HG03469 (cell line): Measurements from ENCODE around the gene CAMKV.

Source experiments
- ATAC-seq: cut with Tn5 transposase; IDR thresholded peaks from one replicate; pipeline ENCODE4 v1.9.1; 2021; ENCODE audit warnings: mild to moderate bottlenecking, moderate library complexity, moderate number of reproducible peaks; ENCODE audit not compliant: unreplicated experiment

CAMKV gene

GRCh38 chr3:49898991-49899390, 29.3 kb upstream of the CAMKV start:
- ATAC-seq = no peak

- ATAC-seq = no peak
These were observed 26.6 kb upstream of the CAMKV start for GRCh38 chr3:49896345-49896744.

DNA sequence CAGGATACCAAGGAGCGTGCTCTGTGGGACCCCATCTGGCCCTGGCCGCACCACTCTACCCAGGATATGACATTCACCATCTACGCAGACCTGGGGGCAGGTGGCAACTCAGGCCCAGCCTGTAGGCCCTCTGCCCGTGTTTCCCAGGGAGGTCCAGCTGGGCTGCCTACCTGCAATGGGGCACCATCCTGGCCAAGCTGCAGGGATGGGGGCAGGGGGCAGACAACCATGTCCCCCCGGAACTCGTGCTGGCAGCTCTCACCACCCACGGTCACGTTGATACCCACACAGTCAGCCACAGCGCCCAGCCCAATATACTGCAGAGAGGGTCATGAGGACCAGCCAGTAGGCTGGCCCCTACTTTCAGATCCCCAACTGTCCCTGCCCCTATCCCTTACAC, 26.1 kb upstream of the CAMKV start:
- ATAC-seq = no peak

- ATAC-seq = no peak
These were observed 19.6 kb upstream of the CAMKV start for GRCh38 chr3:49889296-49889695.

DNA sequence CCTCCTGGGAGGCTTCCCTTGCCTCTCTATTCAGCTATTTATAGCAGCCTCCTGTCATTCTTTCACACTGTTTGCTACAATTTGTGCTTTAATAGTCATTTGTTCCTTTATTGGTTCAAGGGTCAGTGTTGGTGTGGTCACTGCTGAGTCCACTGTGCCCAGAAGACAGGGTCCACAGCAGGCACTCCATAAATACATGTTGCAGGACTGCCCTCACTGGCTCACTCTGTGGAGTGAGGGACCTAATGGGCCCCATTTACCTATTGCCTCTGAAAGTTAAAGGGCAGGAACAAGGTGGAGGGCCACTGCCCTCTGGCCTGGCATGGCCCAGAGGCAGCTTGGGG, 17.2 kb upstream of the CAMKV start:
- no peak for ATAC-seq

DNA sequence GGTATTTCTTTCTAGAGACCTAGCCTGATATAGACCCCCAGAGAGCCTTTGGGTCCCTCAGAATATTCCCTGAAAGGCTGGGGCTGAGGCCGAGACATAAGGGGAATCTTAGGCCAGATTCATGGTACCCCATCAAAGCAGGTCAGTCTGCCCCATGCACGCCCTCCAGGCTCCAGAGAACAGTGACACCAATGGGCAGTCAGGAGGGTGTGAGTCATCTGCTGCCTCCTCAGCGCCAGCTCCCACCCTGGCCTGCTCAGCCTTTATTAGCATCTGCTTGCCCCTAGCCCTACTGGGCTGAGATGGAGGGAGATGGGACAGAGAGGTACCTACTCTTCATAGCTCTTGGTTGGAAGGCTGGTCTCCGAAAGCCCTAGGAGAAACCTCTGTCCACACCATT, 14.3 kb upstream of the CAMKV start:
- no peak for ATAC-seq

- ATAC-seq = no peak
These were observed 12.5 kb upstream of the CAMKV start for GRCh38 chr3:49882166-49882565.

- no peak for ATAC-seq
These were observed 11.0 kb upstream of the CAMKV start for GRCh38 chr3:49880581-49881315.

GRCh38 chr3:49879721-49880120, 10.0 kb upstream of the CAMKV start:
- ATAC-seq = no peak

- no peak for ATAC-seq
These were observed 9.0 kb upstream of the CAMKV start for GRCh38 chr3:49878686-49879085.

DNA sequence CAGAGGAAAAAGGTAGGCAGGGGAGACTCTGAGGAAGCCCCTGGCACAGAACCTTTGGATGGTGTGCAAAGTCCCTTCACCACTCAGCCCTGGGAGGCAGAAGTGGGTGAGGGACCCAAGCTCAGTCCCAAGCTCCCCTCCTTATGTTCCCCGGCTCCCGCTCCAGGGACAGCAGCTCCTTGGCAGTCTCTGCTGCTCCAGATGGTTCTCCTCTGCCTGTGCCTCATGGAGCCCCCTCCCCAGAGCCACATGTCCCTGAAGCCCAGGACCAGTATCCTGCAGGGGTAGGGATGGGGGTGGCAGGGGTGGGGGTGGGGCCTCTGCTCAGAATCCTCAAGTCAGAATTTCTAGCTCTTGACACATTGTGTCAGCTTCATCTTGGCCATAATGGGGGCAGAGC, 8.0 kb upstream of the CAMKV start:
- ATAC-seq = no peak

- ATAC-seq = no peak
These were observed 6.9 kb upstream of the CAMKV start for GRCh38 chr3:49876567-49876966.

DNA sequence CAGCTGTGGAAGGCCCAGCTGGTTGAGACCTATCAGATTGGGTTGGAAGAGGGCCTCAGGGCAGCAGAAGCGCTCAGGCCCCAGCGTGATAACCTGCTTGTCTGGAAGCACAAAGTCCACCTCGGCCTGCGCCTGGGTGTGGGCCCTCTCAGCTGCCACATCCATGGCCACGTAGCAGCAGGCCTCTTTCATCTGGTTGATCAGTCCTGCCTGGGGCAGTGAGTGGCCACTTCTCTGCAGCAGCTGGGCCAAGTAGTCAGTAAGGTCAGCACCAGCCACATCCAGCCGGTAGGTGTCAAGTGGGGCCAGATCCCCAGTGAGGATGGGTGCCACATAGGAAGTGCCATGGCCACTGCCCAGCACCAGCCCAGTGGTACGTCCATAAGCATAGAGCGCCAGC, 3.9 kb upstream of the CAMKV start:
- ATAC-seq = no peak

- ATAC-seq = no peak
These were observed 3.1 kb upstream of the CAMKV start for GRCh38 chr3:49872801-49873281.

GRCh38 chr3:49871531-49872153, 1.9 kb upstream of the CAMKV start:
- ATAC-seq = no peak

GRCh38 chr3:49868862-49869466, 742 bp downstream of the CAMKV start:
- ATAC-seq = no peak

GRCh38 chr3:49867871-49868321, 1.8 kb downstream of the CAMKV start:
- no peak for ATAC-seq

GRCh38 chr3:49867400-49867799, 2.3 kb downstream of the CAMKV start:
- no peak for ATAC-seq

DNA sequence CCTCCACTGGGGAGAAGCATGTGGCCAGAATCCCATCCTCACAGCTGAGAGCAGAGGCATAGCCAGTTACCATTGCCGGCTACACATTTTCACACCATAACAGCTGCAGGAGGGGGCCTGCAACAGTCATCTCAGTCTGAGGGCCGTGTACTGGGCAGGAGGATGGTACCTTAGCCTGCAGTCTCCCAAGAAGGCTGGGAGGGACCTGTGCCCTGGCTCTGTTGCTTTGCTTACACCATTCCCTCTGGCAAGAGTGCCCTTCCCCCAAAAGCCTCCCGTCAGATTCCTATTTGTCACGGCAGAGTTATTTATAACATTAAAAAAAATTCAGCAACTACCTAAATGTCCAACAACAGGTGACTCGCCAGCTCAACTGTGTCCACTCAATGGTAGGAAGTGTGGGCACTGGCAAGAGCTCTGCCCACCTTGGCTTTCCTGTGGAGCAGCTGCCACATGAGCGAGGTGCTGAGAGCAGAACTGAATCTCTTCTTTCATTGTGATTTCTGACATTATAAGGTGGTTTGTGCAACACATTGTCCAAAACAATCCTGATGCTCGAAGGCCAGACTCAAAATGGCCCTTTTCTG, 4.4 kb downstream of the CAMKV start:
- ATAC-seq = no peak

DNA sequence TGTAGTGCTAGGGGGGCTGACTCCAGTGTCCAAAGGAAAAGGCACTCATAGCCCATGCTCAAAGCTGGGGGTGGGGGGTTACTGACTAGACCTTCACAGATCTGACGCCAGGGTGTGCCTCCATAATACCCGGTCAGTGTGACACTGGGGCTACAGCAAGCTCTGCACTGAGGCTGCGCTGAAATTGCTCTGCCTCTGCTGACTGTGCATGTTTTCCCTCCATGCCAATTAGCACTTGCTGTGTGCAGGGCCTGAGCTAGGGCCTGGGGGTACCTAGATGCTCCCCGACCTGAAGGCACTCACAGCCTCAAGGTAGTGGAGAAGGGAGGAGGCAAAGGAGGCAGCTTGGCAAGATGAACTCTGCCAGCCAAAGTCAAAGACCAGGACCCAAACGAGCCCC, 5.2 kb downstream of the CAMKV start:
- ATAC-seq = no peak

DNA sequence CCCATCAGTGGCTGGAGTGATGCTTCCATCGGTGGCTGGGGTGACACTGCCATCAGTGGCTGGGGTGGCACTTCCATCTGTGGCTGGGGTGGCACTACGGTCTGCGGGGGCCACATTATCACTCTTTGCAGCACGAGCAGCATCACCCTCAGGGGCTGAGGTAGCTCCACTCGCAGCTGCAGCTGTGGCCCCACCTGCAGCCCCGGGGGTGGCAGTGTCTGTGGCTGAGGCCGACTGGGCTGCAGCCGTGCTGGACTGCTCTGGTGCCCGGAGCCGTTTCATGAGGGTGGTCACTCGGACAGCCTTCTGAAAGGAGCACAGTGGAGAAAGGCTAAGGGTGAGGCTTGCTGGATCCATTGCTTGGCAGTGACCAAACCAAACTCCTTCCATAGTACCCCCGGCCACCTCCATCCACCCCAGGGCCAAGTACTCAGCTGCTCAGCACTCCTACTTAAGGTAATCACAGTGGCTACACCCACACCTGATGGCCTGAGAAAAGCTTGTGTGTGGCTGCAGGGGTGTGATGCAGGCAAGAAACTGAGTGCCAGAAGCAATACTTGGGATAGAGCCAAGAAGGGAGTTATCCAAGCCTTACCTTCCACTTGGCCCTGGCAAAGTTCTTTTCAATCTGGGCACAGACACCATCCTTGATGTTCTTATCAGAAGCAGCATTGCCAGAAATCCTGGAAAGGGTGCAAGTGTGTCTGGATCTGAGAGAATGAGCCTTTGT, 10.0 kb downstream of the CAMKV start:
- ATAC-seq = no peak
